ENCODE data around the gene KLC1.

GRCh38 chr14:103706551-103707328 is 77.7 kb downstream of the KLC1 start:
- TF ChIP-seq CTCF (IDR thresholded peaks at IDR 0.05) = no peak
- TF ChIP-seq POLR2A (IDR thresholded peaks at IDR 0.05) = no peak
- TF ChIP-seq EP300 (IDR thresholded peaks at IDR 0.05) = no peak
- no peak for TF ChIP-seq POLR2AphosphoS5 (IDR thresholded peaks at IDR 0.05)
